T-helper 1 cell treated with Interleukin-12 subunit alpha and Interleukin-12 subunit beta and Interleukin-4 antibody, amounts not matched to agents 30 ng/mL and 1 ng/mL, for 36 hours (primary cell): ENCODE data around the gene MYF6. TPM values are rescaled to one million over a fixed set of nuclear protein-coding genes. Genes with fewer than 3 reads are reported as not detected.

Source experiments
- intact Hi-C: fragments of 100-400 bp; cut with micrococcal nuclease; formaldehyde crosslinking; loops from one replicate; pipeline ENCODE4 v1.15.1; 2024
- total RNA-seq: library from RNA; stranded (reverse); gene quantifications from 2 replicates; pipeline ENCODE4 v1.2.3, GENCODE V29; 2022

The MYF6 gene
- total RNA-seq, 1 donor from 2014 or later, result not detected

DNA sequence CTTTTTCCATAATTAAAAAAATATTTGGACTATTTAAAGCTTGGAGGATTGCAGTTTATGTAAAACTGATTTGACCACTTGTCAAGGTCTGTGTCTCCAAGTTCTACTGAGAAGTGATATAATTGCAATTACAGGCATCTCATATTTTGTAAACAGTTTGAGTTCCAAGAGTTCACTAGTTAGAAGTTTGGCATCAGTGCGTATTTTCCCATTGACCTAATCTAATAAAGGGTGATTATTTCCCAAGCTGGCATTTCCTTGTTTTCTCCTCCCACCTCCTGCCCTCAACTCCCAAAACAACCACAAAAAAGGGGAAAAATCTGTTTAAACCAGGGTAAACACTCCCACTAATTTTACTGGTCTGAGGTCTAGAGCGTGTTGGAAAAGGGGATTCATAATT lies 3.0 kb upstream of the MYF6 start:
- intact Hi-C loops, result no loop called here

DNA sequence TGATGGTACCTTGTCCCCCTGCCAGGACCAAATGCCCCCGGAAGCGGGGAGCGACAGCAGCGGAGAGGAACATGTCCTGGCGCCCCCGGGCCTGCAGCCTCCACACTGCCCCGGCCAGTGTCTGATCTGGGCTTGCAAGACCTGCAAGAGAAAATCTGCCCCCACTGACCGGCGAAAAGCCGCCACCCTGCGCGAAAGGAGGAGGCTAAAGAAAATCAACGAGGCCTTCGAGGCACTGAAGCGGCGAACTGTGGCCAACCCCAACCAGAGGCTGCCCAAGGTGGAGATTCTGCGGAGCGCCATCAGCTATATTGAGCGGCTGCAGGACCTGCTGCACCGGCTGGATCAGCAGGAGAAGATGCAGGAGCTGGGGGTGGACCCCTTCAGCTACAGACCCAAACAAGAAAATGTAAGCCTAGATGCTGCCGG lies 410 bp downstream of the MYF6 start:
- intact Hi-C loops, result no loop called here

DNA sequence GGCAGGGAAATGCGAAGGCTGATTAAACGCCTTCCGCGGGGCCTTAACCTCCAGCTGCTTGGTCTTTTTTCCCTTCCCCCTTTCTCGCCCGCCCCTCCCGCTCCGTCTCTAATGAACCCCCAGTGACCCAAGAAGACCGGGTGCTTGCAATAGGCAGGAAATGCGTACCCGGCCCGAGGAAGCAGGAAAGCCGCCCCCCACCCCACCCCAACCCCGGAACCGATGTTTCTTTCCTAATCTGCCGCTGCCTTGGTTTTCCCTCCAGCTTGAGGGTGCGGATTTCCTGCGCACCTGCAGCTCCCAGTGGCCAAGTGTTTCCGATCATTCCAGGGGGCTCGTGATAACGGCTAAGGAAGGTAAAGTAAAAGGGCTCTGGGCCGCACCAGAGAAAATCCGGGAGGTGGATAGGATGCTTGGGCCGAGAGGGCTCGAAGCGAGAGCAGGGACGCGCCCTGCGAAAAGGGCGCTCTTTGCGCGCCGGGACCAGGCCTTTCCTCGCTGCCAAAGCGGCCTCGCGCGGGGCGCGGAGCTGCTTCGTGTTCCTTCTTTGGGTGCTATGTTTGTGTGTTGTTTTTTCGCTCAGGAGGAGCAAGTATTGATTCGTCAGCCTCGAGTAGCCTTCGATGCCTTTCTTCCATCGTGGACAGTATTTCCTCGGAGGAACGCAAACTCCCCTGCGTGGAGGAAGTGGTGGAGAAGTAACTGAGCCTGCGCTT lies 983 bp downstream of the MYF6 start:
- intact Hi-C loops, result no loop called here

DNA sequence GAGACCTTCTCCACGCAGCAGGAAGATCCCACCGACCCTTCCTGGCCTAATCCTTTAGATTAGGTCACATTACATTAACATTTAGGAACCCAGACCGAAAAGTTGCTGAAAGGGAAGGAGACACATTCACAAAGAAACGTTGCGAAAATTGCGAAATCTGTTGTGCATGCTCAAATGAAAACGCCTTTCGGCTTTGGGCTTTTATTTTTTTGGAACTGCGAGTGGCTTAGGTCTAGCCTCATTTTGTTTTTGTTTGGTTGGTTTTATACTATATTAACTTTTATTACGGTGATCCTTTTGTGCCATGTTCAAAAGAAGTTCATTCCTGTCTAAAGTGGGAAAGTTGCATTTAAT lies 1.5 kb downstream of the MYF6 start:
- intact Hi-C loops, result no loop called here

DNA sequence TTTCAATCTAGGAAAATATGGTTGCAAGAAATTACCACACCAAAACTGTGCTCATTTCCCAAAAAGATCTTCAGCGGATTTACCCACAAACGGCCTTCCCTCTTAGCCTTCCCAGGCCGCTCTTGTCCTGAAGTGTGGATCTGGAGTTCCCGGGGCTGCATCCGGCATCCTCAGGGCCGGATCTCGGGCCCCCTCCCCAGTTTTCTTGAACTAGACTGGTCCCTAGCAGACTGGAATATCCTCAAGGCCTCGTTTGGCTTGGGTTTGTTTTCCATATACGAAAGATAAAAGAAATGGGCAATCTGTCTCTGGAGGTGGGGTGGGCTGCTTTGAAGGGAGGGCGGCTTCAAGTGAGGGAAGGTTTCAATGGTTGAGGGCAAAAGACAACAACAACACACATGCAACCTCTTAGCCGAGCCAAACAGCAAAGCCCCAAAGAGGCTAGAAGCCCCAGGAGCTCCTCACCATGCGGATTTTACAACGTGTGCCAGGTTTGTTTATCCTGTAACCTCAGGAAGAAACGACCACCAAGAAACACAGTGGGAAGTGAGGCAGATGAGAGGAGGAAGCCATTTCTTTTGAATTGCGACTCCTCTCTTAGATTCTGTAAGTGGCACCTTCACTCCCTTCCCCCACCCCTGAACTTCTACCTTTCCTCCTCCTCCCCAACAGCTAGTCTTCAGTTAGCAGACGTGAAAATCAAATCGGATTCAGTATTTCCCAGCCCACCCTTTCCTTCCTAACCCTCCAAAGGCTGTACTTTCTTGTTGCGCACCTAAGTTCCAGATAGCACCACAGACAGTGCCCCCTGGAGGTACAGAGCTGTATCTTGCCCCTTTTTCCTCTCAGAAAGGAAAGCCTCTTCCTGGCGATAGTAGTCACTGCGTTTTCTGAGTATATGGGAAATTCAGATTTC lies 2.6 kb downstream of the MYF6 start:
- intact Hi-C loops, result no loop called here

DNA sequence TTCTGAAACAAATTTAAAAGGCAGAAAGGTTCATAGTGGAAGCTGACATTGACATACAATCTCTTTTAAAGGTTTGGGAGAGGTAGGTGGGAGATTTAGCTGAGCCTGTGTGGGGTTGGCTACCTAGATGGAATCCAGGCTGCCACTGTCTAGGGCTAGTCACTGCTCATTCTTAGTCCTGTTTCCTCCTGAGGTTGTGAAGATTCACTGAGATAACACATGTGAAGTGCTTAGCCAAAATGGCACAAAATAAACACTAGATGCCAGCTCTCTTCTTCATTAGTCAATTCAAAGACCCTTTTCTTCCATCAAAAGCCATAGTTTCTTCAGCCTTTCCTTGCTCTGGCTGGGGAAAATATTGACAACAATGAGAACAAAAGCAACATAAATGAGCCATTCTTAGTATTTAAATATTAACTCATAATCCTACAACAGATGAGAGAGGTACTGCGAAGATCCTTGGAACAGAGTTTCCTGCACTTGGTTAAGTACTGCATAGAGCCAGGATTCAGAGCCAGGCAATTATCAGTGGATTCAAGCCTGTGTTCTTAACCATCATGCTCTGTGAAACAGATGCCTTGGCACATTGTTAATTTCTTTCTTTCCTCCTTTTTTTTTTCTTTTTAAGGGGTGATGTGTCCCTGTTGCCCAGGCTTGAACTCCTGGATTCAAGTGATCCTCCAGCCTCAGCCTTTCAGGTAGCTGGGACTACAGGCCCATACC lies 3.5 kb downstream of the MYF6 start:
- intact Hi-C loops, result no loop called here

DNA sequence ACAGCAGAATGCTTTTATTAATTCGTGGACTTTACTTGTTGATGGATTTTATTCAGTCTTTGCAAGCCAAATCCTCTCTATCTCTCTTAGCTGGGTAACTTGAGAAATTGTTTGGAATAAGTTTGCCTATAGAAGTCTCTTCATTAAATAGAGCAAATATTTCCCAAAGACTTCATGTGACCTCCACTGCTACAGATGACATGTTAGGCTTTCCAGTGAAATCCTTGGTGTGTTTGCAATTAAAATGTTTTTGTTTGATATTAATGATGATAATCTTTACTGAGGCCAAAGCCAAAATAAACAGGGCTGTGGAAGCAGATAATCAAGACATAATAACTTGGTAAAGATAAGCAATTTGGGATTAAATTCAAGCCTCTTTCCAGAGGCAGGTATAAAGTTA lies 4.4 kb downstream of the MYF6 start:
- intact Hi-C loops, result no loop called here

DNA sequence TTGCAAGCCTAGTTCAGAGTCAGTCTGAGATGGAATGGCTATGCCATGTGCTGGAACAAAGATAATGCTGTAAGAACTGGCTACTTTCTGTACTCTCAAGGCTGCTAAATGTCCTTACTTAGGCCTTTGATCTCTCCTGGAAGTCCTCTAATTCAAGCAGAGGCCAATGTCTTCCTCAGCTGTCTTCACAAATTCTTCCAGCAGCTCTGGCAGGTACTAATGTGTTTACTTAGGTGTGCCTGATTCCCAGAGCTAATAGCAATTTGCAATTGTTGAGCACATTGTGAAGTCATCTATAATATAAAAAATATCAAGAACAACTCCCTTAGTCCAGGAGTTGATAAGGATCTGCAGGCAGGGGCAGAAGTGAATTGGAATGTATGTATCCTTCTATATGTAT lies 5.4 kb downstream of the MYF6 start:
- intact Hi-C loops, result no loop called here

DNA sequence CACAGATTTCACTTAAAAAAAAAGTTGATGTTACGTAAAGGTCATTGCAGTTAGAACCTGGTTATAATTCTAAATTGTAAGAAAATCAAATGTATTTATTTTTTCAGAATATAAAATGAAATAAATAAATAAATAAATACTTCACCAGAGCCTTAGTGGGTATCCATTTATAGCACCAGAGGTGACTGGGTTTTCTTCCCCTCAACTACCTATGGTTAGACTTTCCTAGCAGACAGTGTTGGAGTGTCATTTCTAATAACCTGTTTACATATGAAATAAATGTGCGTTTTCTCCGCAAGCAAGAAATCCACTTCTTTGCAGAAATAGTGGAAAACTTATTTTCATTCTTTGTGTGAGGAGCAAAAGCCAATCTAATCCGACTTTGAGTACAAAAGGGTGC lies 6.0 kb downstream of the MYF6 start:
- intact Hi-C loops, result no loop called here

DNA sequence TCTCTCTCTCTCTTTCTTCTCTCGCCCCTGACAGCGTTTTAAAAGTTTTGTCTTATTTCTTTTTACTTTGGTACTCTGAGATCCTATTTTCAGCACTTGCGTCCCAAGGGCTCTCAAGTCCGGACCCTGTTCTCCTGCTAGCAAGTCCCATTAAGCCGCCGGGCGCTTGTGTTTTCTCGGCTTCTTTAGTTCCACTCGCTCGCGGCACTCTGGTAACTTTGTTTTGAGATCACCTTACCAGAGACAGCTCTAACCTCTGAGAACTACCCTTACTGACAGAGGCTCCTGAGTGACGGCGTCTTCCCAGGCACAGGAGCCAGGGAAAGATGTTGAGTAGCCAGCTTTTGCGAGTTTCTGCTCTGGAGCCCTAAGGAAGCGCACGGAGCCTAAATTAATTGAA lies 6.6 kb downstream of the MYF6 start:
- intact Hi-C loops, result no loop called here

DNA sequence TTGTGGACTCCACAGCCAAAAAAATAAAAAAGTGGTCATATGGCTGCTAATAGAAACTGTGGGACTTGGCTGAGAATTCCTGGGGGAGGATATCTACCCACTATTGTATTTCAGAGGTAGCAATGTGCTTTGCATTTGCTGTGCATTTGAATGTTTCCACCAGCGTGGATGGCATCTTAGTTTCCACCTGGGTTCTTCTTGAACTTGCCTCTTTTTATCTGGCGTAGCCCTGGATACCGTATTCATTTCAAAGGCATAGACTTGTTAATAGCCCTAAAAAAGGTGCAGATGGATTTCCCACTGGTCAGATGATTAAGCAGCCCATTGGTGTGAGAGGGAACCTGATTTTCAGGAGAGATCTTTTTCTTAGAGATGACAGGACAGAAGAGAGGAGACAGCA lies 7.4 kb downstream of the MYF6 start:
- intact Hi-C loops, result no loop called here

DNA sequence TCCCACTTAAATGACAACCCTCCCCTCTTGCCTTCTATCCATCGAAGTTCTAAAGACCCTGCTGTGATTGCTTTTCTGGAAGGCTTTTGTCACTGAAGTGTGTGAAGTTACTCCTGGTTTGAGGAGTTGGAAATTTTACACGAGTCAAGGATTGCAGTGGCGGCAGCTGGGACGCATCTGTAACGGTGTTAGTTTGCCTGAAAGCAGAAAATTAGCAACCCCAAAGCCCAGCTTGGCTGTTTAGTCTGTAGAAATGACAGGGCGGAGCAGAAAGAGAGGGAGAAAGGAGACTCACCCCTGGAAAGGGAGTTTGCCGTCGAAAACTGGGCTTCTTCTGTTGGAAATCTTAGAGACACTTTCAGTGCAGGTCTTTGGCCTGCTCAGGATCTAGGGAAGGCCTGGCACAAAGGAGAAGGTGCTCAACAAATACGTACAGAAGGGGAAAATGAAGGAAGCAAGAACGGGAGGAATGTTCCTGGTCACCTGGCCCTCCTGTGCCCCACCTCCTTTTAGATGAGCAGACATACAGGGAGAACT lies 8.3 kb downstream of the MYF6 start:
- intact Hi-C loops, result no loop called here

DNA sequence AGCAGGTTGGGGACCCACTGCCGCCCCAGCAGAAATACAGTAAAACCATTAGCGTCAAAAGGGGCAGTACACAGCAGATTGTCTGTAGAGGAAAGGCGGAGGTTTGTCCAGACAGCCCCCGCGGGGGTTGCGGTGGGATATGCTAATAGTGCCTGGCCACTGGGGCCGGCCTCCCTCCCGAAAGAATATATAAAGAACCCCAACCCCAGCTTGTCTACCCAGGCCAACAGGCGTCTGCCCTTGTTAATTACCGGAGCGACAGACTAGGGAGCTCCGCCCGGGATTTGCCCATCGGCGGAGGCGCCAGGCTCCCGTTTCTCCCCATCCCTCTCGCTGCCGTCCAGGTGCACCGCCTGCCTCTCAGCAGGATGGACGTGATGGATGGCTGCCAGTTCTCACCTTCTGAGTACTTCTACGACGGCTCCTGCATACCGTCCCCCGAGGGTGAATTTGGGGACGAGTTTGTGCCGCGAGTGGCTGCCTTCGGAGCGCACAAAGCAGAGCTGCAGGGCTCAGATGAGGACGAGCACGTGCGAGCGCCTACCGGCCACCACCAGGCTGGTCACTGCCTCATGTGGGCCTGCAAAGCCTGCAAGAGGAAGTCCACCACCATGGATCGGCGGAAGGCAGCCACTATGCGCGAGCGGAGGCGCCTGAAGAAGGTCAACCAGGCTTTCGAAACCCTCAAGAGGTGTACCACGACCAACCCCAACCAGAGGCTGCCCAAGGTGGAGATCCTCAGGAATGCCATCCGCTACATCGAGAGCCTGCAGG lies 9.4 kb downstream of the MYF6 start, which contains the start of gene MYF5:
Gene MYF5 (plus strand): TSS at position 217 of the 774 bp plus-strand sequence. CDS start 152 bp downstream, at position 369.
- intact Hi-C loops, result no loop called here

DNA sequence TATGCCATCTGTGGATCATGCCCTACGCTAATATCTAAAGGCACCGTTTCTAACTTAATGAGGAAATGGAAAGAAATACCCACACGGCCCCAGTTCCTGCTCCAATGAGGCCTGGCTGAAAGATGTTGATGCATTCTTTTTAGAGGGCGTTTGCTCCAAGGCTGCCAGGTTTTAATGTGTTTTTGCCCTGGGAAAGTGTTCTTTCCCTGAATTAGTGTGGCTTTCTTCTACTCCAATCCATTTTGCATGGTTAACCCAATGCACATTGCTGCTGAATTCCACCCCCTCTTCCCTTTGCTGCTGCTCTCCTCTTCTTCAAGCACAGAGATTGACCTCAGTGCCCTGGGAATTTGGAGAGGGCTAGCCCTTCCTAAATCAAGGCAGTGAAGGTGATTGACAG lies 10.4 kb downstream of the MYF6 start:
- intact Hi-C loops, result no loop called here

DNA sequence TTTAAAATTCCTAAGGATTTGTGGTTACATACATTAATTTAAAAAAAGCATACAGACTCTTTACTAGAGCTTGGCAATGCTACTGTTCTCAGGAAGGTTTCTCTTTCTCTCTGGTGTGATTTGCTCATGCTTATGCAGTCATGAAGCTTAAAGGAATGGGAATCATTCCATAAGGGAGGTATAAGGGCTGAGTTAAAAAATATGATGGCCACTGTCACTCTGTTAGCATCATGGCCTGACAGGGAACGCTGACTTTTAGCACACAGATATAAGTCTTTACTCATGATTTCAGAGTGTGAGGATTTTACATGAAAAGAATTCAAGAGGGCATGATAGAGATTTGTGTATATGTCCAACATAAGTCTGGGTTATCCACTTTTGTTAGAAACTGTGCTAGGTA lies 13.1 kb downstream of the MYF6 start:
- intact Hi-C loops, result no loop called here

DNA sequence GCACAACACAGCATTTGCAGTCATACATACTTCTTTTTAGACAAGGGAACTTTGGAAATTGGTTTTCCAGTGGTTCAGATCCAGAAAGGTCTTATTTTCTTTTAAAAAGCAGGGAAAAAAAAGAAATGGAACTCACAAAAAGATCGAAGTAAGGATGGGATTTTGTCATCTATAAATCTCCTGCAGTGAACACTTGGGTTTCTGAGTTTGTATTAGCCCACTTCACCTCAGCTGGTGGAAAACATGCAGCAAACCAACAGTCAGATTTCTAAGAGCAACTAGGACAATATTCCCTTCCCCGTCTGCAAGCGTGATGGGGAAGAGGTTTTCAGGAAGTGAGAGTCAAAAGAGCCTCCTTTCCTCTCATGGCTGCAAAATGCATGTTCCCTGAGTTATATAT lies 13.9 kb downstream of the MYF6 start:
- intact Hi-C loops, result no loop called here

DNA sequence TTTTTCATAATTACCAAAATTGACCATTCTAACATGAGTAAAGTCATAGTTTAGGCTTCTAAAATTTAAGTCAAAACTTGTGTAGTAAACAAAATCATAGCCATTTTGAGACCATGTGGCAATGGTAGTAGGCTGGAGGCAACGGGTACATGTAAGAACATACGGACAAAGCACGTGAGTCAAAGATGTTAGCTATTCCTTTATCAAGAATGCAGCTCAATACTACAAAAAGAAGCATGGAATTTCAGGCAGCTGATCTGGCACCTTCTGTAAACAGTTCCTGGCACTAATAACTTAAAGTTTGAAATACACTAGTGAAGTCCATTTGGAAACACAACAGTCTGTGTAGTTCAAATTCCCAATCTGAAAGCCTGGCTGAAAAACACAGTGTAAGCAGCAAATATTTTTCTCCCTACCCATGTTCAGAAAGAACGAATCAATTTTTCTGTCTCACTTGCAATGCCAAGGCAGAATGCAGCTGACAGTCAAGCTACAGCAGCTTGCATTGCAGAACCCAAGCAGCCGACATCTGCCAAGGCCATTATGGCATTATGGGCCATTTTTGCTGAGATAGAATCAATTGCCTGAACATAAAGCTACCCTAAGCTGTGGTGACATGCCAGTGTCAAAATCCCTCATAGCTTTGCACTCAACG lies 38.5 kb downstream of the MYF6 start:
- intact Hi-C loops, result no loop called here

DNA sequence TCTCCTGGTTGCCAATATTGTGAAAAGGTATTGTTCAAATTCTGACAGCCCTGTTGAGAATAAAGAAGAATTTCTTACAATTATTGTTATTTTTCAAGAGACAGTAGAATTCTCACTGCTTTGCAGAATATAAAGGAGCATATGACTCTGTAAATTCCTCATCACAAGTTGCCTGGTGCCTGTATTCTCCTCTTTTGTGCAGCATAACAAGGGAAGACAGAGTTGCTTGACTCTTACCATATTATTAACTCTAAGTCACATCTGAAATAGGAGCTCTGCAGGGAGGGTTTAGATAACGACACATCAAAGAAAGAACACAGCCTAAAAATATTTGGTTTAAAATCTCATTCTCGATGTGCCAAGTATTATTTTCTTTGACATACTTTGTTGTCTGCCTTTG lies 40.4 kb downstream of the MYF6 start:
- intact Hi-C loops, result no loop called here

DNA sequence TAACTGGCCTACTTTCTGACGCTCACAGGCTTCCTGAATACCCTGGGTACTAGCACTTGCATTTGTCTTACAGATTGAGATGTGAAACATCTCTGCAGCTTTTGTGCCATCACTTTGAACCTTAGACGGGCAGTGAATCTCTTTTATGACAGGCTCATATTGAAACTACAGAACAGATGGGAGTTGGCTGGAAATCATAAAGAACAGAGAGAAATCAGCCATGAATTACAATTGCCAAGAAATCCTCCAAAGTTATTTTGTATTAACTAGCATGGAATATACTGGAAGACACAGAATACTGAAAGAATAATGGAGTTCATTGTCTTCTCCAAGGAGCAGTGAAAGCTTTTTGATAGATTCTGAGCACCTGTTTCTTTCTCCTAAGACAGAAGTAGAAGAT lies 42.0 kb downstream of the MYF6 start:
- intact Hi-C loops, result no loop called here

DNA sequence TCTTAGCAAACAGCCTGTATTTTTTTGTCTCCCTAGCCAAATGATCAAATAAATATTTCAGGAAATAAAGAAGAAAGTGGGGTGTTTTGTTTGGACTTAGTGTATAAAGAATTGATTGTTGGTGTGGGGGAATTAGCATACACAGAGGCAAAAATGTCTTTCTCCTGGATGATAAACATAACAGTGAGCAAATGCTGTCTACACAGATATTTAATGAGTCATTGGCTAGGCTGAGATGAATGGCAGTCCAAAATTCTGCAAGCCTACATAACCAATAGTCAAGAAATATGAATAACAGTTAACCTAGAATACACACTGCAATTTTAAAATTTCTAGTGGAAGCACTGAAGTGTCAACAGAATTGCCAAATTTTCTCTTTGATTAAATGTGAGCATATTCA lies 45.0 kb downstream of the MYF6 start:
- intact Hi-C loops, result no loop called here

DNA sequence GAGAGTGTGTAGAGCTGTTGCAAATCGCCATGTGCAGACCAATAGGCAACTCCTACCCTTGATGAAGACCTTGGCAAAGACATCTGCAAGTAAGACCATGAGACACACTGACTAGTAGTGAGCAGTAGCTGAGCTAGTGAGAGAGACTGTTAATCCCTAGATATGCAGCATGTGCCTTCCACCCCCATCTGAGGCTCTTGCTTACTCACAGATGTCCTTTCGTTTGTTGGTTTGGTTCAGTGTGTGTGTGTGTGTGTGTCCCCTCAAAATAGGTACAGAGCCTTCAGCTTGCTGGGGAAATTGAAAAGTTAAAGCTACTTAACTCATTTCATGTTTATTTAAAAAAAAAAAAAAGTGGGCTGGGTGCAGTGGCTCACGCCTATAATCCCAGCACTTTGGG lies 46.8 kb downstream of the MYF6 start:
- intact Hi-C loops, result no loop called here
